HepG2 (cell line): Measurements from ENCODE around the gene SH2D1B. TPM values are rescaled to one million over a fixed set of nuclear protein-coding genes. Genes with fewer than 3 reads are reported as not detected.

Experiments used
- ATAC-seq: fragments of 200-7000 bp; cut with Tn5 transposase; 3 replicates; pipeline ENCODE4 v1.9.1; 2020; ENCODE audit warnings: mild to moderate bottlenecking, moderate library complexity
- BruUV-seq: library from RNA; stranded (reverse); fragments of 400-500 nt; replicated peaks from 2 replicates; lab custom pipeline; 2021; lab: Mats Ljungman, UMichigan
- CTCF ChIA-PET: fragments of 300-600 bp; formaldehyde crosslinking; extraction: SDS; loops from one replicate; lab custom pipeline; 2021; ENCODE audit warnings: low total read pairs, inconsistent platforms, low intra/inter-chr PET ratio; lab: Yijun Ruan, JAX
- POLR2A ChIA-PET: fragments of 350-600 bp; sonication (Branson Sonifier 250); formaldehyde crosslinking; loops from one replicate; lab custom pipeline; 2020; ENCODE audit warnings: antibody characterized with exemption, inconsistent platforms; lab: Yijun Ruan, JAX
- DNase-seq: peaks from one replicate; pipeline ENCODE4 v3.0.0-alpha.2; 2015; ENCODE audit warnings: low spot score
- FAIRE-seq: peaks from 3 replicates; lab custom pipeline; 2011; peaks lifted over from hg19 to GRCh38; lab: Jason Lieb, UNC
- H2AFZ ChIP-seq: one replicate; pipeline ENCODE4 v1.6.1; 2011; ENCODE audit warnings: low read length, inconsistent platforms
- H3K27ac ChIP-seq: fragments of 300-600 bp; 3 replicates; pipeline ENCODE4 v1.8.0; 2011; ENCODE audit warnings: mixed run types, mild to moderate bottlenecking, mixed read lengths, low read length, inconsistent platforms; ENCODE audit not compliant: insufficient read depth; ENCODE audit errors: extremely low read length
- H3K27me3 ChIP-seq, 2 experiments: fragments of 200-600 bp in 1 of 2; 2 replicates in 1 of 2; 3 replicates in 1 of 2; pipeline versions ENCODE4 v1.6.0 to v1.8.0; 2011; ENCODE audit warnings: low read length in 2 of 2, mild to moderate bottlenecking in 2 of 2, moderate library complexity in 2 of 2, inconsistent platforms in 1 of 2; ENCODE audit not compliant: insufficient read depth in 2 of 2, control insufficient read depth in 1 of 2
- H3K36me3 ChIP-seq, 2 experiments: fragments of 200-600 bp in 1 of 2; replicated peaks in 1 of 2; 2 replicates in 1 of 2; 3 replicates in 1 of 2; pipeline versions ENCODE4 v1.5.1 to v1.8.0; 2011; ENCODE audit warnings: low read length in 2 of 2, inconsistent platforms in 1 of 2; ENCODE audit not compliant: insufficient read depth in 2 of 2, control insufficient read depth in 1 of 2
- H3K4me1 ChIP-seq: 2 replicates; pipeline ENCODE4 v1.5.1; 2012; ENCODE audit warnings: low read length, inconsistent platforms; ENCODE audit not compliant: insufficient read depth
- H3K4me2 ChIP-seq: 2 replicates; pipeline ENCODE4 v1.6.0; 2011; ENCODE audit warnings: low read depth, low read length, inconsistent platforms
- H3K4me3 ChIP-seq, 3 experiments: fragments of 200-600 bp in 1 of 3; sonication (generic), shearing (Covaris generic) in 1 of 3; replicated peaks in 1 of 3; 2 replicates each; pipeline ENCODE4 v1.5.1; 2011 to 2016; ENCODE audit warnings: low read length in 3 of 3, inconsistent platforms in 2 of 3, low read depth in 2 of 3, mild to moderate bottlenecking in 2 of 3, control low read depth in 1 of 3, mixed read lengths in 1 of 3; ENCODE audit not compliant: insufficient read depth in 1 of 3
- H3K79me2 ChIP-seq: one replicate; pipeline ENCODE4 v1.6.1; 2011; ENCODE audit warnings: low read length, inconsistent platforms; ENCODE audit not compliant: insufficient read depth
- H3K9ac ChIP-seq: 2 replicates; pipeline ENCODE4 v1.6.0; 2011; ENCODE audit warnings: mild to moderate bottlenecking, low read depth, low read length, inconsistent platforms; ENCODE audit not compliant: insufficient read depth
- H3K9me3 ChIP-seq: 2 replicates; pipeline ENCODE4 v1.5.1; 2012; ENCODE audit warnings: mild to moderate bottlenecking, low read length
- H4K20me1 ChIP-seq: 2 replicates; pipeline ENCODE4 v1.6.0; 2011; ENCODE audit warnings: inconsistent platforms, mild to moderate bottlenecking, low read length, moderate library complexity; ENCODE audit not compliant: insufficient read depth
- KDM4B ChIP-seq: sonication (generic); formaldehyde crosslinking; IDR thresholded peaks from 2 replicates; pipeline ENCODE4 v1.4.0; 2020; ENCODE audit warnings: missing genetic modification reagents
- KLF15 ChIP-seq: sonication (generic); formaldehyde crosslinking; IDR thresholded peaks from 2 replicates; pipeline ENCODE4 v1.8.1; 2023; ENCODE audit warnings: borderline replicate concordance, mild to moderate bottlenecking, inconsistent platforms, missing genetic modification reagents, mixed read lengths
- LCORL ChIP-seq, 2 experiments: fragments of 450-650 bp in 1 of 2; sonication (generic) in 1 of 2; formaldehyde crosslinking in 1 of 2; IDR thresholded peaks; 2 replicates each; pipeline versions ENCODE4 v1.5.0 to v1.6.1; 2017 to 2020; ENCODE audit warnings: antibody characterized with exemption in 1 of 2, missing genetic modification reagents in 1 of 2
- MAZ ChIP-seq, 2 experiments: sonication (generic) in 1 of 2; formaldehyde crosslinking in 1 of 2; IDR thresholded peaks; 2 replicates each; pipeline versions ENCODE4 v1.5.0 to v1.6.1; 2012 to 2020; ENCODE audit warnings: low read depth in 2 of 2, mild to moderate bottlenecking in 2 of 2, borderline replicate concordance in 1 of 2, improper control_type of control experiment in 1 of 2, low read length in 1 of 2, missing genetic modification reagents in 1 of 2, moderate library complexity in 1 of 2
- MIER2 ChIP-seq: IDR thresholded peaks from 2 replicates; pipeline ENCODE4 v1.6.1; 2016; ENCODE audit warnings: missing biosample characterization, missing genetic modification reagents
- U2AF1 ChIP-seq: fragments of 200-400 bp; formaldehyde crosslinking; optimal IDR thresholded peaks from 2 replicates; pipeline ENCODE3; 2017; ENCODE audit warnings: mild to moderate bottlenecking, low read depth, low read length
- WGBS: methylation state at CpG from one replicate; pipeline ENCODE4 v1.1.6; 2017; ENCODE audit warnings: low lambda C conversion rate; 5-methylcytosine and 5-hydroxymethylcytosine counted together
- in situ Hi-C: cut with HindIII; loops from 2 replicates; pipeline ENCODE4 v1.10.0; 2017; ENCODE audit warnings: low pct_unique_long_range_greater_than_20kb; ENCODE audit not compliant: extremely low pct_ligation_motif_present
- intact Hi-C: fragments of 100-400 bp; cut with micrococcal nuclease; formaldehyde crosslinking; loops from one replicate; pipeline ENCODE4 v1.10.0; 2022; ENCODE audit not compliant: unreplicated experiment
- polyA plus RNA-seq, 8 experiments: library from polyadenylated mRNA; depleted of rRNA in 3 of 8; stranded (reverse) in 7 of 8; unstranded in 1 of 8; fragments of >200 nt; fragmentation: Illumina TruSeq in 4 of 8; extraction: Trizol in 4 of 8; gene quantifications; 2 replicates each; pipeline versions ENCODE4 v1.2.1 to v1.2.3, GENCODE V29; 2011 to 2016; ENCODE audit warnings: low read depth in 4 of 8, missing spikeins in 1 of 8, mixed read lengths in 1 of 8; ENCODE audit not compliant: insufficient read depth in 1 of 8
- total RNA-seq, 5 experiments: library from RNA; depleted of rRNA; stranded (reverse); fragments of >200 nt; fragmentation: Illumina TruSeq; extraction: Trizol; gene quantifications; 2 replicates each; pipeline ENCODE4 v1.2.3, GENCODE V29; 2016; ENCODE audit warnings: low read depth in 1 of 5
- TF ChIP-seq, protein P1 (sequence below): sonication (generic); formaldehyde crosslinking; IDR thresholded peaks from 2 replicates; pipeline ENCODE4 v1.4.0; 2020; ENCODE audit warnings: mild to moderate bottlenecking, missing genetic modification reagents, borderline replicate concordance

Gene SH2D1B
- total and polyA plus RNA-seq, 2 of the 13 experiments (the other 11 are each of a cell fraction or from before 2014, with no cell fraction given), result not detected

DNA sequence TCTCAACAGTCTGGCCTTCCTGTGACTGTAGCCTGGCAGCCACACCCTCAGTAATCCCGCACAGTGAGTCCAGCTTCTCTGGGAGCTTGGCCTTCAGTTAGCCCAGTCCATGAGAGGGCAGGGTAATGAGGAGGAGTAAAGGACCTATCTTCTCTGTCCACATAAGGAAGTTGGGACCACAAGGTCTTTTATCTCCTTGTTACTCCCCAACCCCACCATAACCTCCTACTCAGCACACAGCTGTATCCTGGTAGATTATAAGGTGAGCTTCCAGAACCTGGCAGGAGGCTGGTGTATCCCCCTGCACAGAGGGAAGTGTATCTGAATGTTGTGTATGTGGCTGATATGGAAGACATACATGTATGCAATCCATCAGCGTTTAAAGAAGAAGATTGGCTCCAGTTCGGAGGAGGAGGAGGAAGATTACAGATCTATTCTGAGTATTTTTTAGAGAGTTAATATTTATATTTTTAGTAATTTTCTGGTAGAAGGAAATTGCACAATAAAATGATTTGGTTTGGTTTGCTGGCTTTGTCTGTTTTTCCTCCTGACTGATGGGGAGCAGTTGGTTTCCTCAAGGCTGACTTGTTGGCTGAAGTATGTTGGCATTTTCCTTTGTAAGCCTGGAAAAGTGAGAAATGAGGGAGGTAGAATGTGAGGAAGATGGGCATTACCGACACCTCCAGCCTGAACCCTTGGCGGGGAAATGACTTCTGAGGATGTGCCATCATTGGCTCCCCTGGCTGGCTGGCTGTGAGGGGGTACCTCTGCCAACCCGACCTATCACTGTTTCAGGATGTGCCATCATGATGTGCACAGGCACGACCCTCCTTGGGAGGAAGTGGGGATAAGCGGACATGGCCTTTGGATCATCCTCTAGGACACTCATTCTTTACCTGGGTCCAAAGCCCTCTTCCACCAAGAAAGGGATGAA is 25.4 kb downstream of the SH2D1B start:
- DNase-seq (no peak), ATAC-seq (no peak), FAIRE-seq (no peak)
- H3K9me3 ChIP-seq, result no peaks in the 10 kb centered on the region
- intact Hi-C loops, result no loop called here
- H3K4me3 ChIP-seq, result no peak overlapping the region
- no peak overlapping the region for H2AFZ ChIP-seq
- H3K4me2 ChIP-seq, result no peak overlapping the region
- ChIA-PET POLR2A (no interaction called here), CTCF (no interaction called here)
- no TSS peak for BruUV-seq
- H3K4me1 ChIP-seq, result peaks cover 21% of the 10 kb centered on the region
- no peak for TF ChIP-seq KDM4B (CRISPR knock-in tag)
- TF ChIP-seq MIER2 (CRISPR knock-in tag), result no peak
- TF ChIP-seq KLF15, result no peak
- TF ChIP-seq MAZ (IDR thresholded peaks at IDR 0.05; ENCODE audit: borderline replicate concordance, low read depth, low read length), result no peak
- TF ChIP-seq MAZ (CRISPR knock-in tag; IDR thresholded peaks at IDR 0.05; ENCODE audit: low read depth), result no peak
- TF ChIP-seq U2AF1, result no peak
- TF ChIP-seq, protein P1, sequence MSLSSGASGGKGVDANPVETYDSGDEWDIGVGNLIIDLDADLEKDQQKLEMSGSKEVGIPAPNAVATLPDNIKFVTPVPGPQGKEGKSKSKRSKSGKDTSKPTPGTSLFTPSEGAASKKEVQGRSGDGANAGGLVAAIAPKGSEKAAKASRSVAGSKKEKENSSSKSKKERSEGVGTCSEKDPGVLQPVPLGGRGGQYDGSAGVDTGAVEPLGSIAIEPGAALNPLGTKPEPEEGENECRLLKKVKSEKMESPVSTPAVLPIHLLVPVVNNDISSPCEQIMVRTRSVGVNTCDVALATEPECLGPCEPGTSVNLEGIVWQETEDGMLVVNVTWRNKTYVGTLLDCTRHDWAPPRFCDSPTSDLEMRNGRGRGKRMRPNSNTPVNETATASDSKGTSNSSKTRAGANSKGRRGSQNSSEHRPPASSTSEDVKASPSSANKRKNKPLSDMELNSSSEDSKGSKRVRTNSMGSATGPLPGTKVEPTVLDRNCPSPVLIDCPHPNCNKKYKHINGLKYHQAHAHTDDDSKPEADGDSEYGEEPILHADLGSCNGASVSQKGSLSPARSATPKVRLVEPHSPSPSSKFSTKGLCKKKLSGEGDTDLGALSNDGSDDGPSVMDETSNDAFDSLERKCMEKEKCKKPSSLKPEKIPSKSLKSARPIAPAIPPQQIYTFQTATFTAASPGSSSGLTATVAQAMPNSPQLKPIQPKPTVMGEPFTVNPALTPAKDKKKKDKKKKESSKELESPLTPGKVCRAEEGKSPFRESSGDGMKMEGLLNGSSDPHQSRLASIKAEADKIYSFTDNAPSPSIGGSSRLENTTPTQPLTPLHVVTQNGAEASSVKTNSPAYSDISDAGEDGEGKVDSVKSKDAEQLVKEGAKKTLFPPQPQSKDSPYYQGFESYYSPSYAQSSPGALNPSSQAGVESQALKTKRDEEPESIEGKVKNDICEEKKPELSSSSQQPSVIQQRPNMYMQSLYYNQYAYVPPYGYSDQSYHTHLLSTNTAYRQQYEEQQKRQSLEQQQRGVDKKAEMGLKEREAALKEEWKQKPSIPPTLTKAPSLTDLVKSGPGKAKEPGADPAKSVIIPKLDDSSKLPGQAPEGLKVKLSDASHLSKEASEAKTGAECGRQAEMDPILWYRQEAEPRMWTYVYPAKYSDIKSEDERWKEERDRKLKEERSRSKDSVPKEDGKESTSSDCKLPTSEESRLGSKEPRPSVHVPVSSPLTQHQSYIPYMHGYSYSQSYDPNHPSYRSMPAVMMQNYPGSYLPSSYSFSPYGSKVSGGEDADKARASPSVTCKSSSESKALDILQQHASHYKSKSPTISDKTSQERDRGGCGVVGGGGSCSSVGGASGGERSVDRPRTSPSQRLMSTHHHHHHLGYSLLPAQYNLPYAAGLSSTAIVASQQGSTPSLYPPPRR, result no peak
- TF ChIP-seq LCORL (IDR thresholded peaks at IDR 0.05), result no peak
- TF ChIP-seq LCORL (CRISPR knock-in tag; IDR thresholded peaks at IDR 0.05), result no peak
- no peak overlapping the region for H3K27ac ChIP-seq
- no peaks in the 10 kb centered on the region for H3K79me2 ChIP-seq
- no peaks in the 10 kb centered on the region for H3K27me3 ChIP-seq
- H4K20me1 ChIP-seq, result no peaks in the 10 kb centered on the region
- 77% methylated on average over 7 of the region's 8 CpGs for WGBS
- in situ Hi-C loops, result no loop called here
- H3K9ac ChIP-seq, result no peak overlapping the region
- H3K36me3 ChIP-seq, result peaks cover 4 to 7% of the 10 kb centered on the region in 2 experiments; a peak in 4 of 5 replicates
